Stimulated activated CD8-positive, alpha-beta memory T cell treated with anti-CD3 and anti-CD28 coated beads, Interleukin-2, amount 100 ng/mL, for 1 hour (primary cell): ENCODE data around the gene CHRNE.

Source experiments
- DNase-seq, 2 donors: peaks; one replicate each; pipeline ENCODE4 v3.0.0-alpha.2; 2020; ENCODE audit warnings: low read depth in 2 of 2

CHRNE gene

GRCh38 chr17:4903051-4903818 is at the start of gene CHRNE:
CHRNE (minus strand) TSS chr17:4903098; CDS start chr17:4903063, 35 bp downstream.
- DNase-seq: peak; percentile 39 to 62

- DNase-seq: no peak
These were observed 48.6 kb upstream of the CHRNE start for GRCh38 chr17:4951486-4951885.

- no peak for DNase-seq
These were observed 47.9 kb upstream of the CHRNE start, which contains the start of gene ENO3 for GRCh38 chr17:4950746-4951204. ENO3 (plus strand) TSS chr17:4951119; CDS start chr17:4951830, 711 bp downstream.

- DNase-seq: no peak
These were observed 47.3 kb upstream of the CHRNE start for GRCh38 chr17:4950075-4950745.

GRCh38 chr17:4949321-4950074 is 46.6 kb upstream of the CHRNE start:
- DNase-seq: peak in 1 of 2 donors; percentile 54

- peak in 1 of 2 donors; percentile 39 for DNase-seq
These were observed 46.0 kb upstream of the CHRNE start for GRCh38 chr17:4948931-4949320.

- peak; percentile 77 to 85 for DNase-seq
These were observed 45.5 kb upstream of the CHRNE start, which contains the start of gene PFN1 for GRCh38 chr17:4948166-4948930. PFN1 (minus strand) TSS chr17:4948530; CDS start chr17:4948394, 136 bp downstream.

GRCh38 chr17:4947411-4948165 is 44.7 kb upstream of the CHRNE start:
- DNase-seq: peak in 1 of 2 donors; percentile 51

- DNase-seq: no peak
These were observed 44.1 kb upstream of the CHRNE start for GRCh38 chr17:4947010-4947410.

GRCh38 chr17:4946312-4946976 is 43.5 kb upstream of the CHRNE start:
- no peak for DNase-seq

- DNase-seq: no peak
These were observed 43.0 kb upstream of the CHRNE start for GRCh38 chr17:4945944-4946280.

GRCh38 chr17:4945176-4945943 is 42.5 kb upstream of the CHRNE start:
- DNase-seq: peak in 1 of 2 donors; percentile 63

GRCh38 chr17:4944554-4945175 is 41.8 kb upstream of the CHRNE start:
- DNase-seq: no peak

GRCh38 chr17:4944163-4944553 is 41.3 kb upstream of the CHRNE start:
- DNase-seq: peak in 1 of 2 donors; percentile 33

- no peak for DNase-seq
These were observed 40.0 kb upstream of the CHRNE start for GRCh38 chr17:4942760-4943508.

GRCh38 chr17:4941319-4941610 is 38.4 kb upstream of the CHRNE start:
- no peak for DNase-seq

GRCh38 chr17:4940555-4941318 is 37.8 kb upstream of the CHRNE start:
- peak in 1 of 2 donors; percentile 23 for DNase-seq
